Smooth muscle cell (in vitro differentiated cells): ENCODE results near the gene NUP62. TPM values are rescaled to one million over a fixed set of nuclear protein-coding genes. Genes with fewer than 3 reads are reported as not detected.

Experiments used
- DNase-seq: peaks from one replicate; lab custom pipeline; 2025; ENCODE audit not compliant: unreplicated experiment; lab: John Stamatoyannopoulos, UW
- H2AFZ ChIP-seq: fragments of 200-600 bp; sonication (generic); 2 replicates; pipeline ENCODE4 v1.6.0; 2016; ENCODE audit warnings: antibody characterized with exemption, low read depth, mild to moderate bottlenecking
- H3F3A ChIP-seq: fragments of 200-600 bp; sonication (generic); 2 replicates; pipeline ENCODE4 v1.6.0; 2017; ENCODE audit warnings: antibody characterized with exemption, low read depth
- H3K27ac ChIP-seq: fragments of 200-600 bp; sonication (generic); 2 replicates; pipeline ENCODE4 v1.5.1; 2016; ENCODE audit warnings: low read depth, mild to moderate bottlenecking
- H3K27me3 ChIP-seq: fragments of 200-600 bp; sonication (generic); 2 replicates; pipeline ENCODE4 v1.6.1; 2016; ENCODE audit warnings: low read depth, mild to moderate bottlenecking
- H3K36me3 ChIP-seq: fragments of 200-600 bp; sonication (generic); 2 replicates; pipeline ENCODE4 v1.5.1; 2016; ENCODE audit warnings: low read depth
- H3K4me1 ChIP-seq: fragments of 200-600 bp; sonication (generic); 2 replicates; pipeline ENCODE4 v1.5.1; 2016; ENCODE audit warnings: low read depth
- H3K4me2 ChIP-seq: fragments of 200-600 bp; sonication (generic); 2 replicates; pipeline ENCODE4 v1.6.0; 2016; ENCODE audit warnings: mild to moderate bottlenecking
- H3K4me3 ChIP-seq: fragments of 200-600 bp; sonication (generic); 2 replicates; pipeline ENCODE4 v1.5.1; 2016; ENCODE audit warnings: mild to moderate bottlenecking
- H3K79me2 ChIP-seq: fragments of 200-600 bp; sonication (generic); 2 replicates; pipeline ENCODE4 v1.6.0; 2016; ENCODE audit warnings: low read depth, mild to moderate bottlenecking
- H3K9ac ChIP-seq: fragments of 200-600 bp; sonication (generic); 2 replicates; pipeline ENCODE4 v1.6.0; 2016; ENCODE audit warnings: low read depth
- H3K9me3 ChIP-seq: fragments of 200-600 bp; sonication (generic); replicated peaks from 2 replicates; pipeline ENCODE4 v1.5.1; 2016; ENCODE audit warnings: low read depth
- H4K20me1 ChIP-seq: fragments of 200-600 bp; sonication (generic); 2 replicates; pipeline ENCODE4 v1.6.0; 2016; ENCODE audit warnings: low read depth
- WGBS: methylation state at CpG from one replicate; pipeline ENCODE4 v1.1.7; 2016; ENCODE audit warnings: low lambda C conversion rate; 5-methylcytosine and 5-hydroxymethylcytosine counted together
- polyA plus RNA-seq: library from polyadenylated mRNA; unstranded; fragments of >200 nt; fragmentation: Nextera tagmentation; extraction: Ambion mirVana; gene quantifications from 2 replicates; pipeline ENCODE4 v1.2.1, GENCODE V29; 2016
- total RNA-seq: library from RNA; depleted of rRNA; stranded (reverse); fragments of >200 nt; gene quantifications from 2 replicates; pipeline ENCODE4 v1.2.3, GENCODE V29; 2014
- TF ChIP-seq, protein P1 (sequence below): fragments of 200-600 bp; sonication (generic); IDR thresholded peaks from 2 replicates; pipeline ENCODE4 v1.5.1; 2017; ENCODE audit warnings: borderline replicate concordance, mild to moderate bottlenecking, antibody characterized with exemption; ENCODE audit not compliant: insufficient read depth, poor library complexity, severe bottlenecking

The NUP62 gene
- total and polyA plus RNA-seq, 2 experiments from 2014 or later: 24.2 to 29.5 TPM

- 95% methylated on average over 10 of the region's 10 CpGs for WGBS
- no peak overlapping the region for H2AFZ ChIP-seq
- peaks cover 5% of the 10 kb centered on the region for H4K20me1 ChIP-seq
- TF ChIP-seq, protein P1, sequence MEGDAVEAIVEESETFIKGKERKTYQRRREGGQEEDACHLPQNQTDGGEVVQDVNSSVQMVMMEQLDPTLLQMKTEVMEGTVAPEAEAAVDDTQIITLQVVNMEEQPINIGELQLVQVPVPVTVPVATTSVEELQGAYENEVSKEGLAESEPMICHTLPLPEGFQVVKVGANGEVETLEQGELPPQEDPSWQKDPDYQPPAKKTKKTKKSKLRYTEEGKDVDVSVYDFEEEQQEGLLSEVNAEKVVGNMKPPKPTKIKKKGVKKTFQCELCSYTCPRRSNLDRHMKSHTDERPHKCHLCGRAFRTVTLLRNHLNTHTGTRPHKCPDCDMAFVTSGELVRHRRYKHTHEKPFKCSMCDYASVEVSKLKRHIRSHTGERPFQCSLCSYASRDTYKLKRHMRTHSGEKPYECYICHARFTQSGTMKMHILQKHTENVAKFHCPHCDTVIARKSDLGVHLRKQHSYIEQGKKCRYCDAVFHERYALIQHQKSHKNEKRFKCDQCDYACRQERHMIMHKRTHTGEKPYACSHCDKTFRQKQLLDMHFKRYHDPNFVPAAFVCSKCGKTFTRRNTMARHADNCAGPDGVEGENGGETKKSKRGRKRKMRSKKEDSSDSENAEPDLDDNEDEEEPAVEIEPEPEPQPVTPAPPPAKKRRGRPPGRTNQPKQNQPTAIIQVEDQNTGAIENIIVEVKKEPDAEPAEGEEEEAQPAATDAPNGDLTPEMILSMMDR: no peak
- H3K4me3 ChIP-seq: no peak overlapping the region
- no peak overlapping the region for H3K4me2 ChIP-seq
- H3K4me1 ChIP-seq: peaks cover 10% of the 10 kb centered on the region
- H3K79me2 ChIP-seq: peaks cover 10% of the 10 kb centered on the region
- H3K36me3 ChIP-seq: peaks cover 5% of the 10 kb centered on the region
- no peak overlapping the region for H3K27ac ChIP-seq
- no peaks in the 10 kb centered on the region for H3K27me3 ChIP-seq
- H3K9ac ChIP-seq: no peak overlapping the region
- DNase-seq: no peak
- peaks cover 3% of the 10 kb centered on the region for H3F3A ChIP-seq
- no peaks in the 10 kb centered on the region for H3K9me3 ChIP-seq
Observed at GRCh38 chr19:49880162-49880869, 49.0 kb downstream of the NUP62 start.

DNA sequence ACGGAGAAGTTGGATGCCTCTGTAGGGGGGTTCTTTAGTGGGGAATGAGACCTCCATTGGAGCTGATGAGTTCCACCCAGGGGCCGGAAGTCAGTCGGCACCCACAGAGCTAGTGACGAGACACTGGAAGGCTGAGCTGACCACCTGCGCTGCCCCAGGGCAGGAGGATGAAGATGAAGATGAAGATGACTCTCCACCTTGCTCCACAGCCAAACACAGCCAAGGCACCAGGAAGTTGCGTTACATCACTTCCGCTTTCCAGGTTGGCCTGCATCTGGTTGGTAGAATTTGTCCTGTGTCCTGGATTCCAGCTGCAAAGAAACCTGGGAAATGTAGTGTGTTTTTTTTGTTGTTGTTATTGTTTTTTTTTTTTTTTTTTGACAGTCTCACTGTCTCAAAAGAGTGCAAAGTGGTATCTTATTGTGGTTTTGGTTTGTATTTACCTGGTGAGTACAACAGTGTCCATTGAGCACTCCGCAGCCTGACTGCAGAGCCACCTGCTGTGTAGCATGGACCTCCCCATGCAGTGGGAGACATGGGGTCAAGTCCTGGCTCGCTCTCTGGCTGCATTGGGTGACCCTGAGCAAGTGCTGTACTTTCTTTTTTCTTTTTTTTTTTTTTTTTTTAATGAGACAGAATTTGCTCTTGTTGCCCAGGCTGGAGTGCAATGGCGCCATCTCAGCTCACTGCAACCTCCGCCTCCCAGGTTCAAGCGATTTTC lies 49.9 kb downstream of the NUP62 start:
- Histone ChIP-seq H3K9ac (no peak overlapping the region), H3K79me2 (peaks cover 20% of the 10 kb centered on the region), H4K20me1 (peaks cover 5% of the 10 kb centered on the region), H3K4me3 (no peak overlapping the region), H2AFZ (no peak overlapping the region), H3K4me2 (no peak overlapping the region), H3K27ac (no peak overlapping the region), H3K9me3 (no peaks in the 10 kb centered on the region), H3K4me1 (peaks cover 12% of the 10 kb centered on the region), H3K27me3 (no peaks in the 10 kb centered on the region), H3K36me3 (peaks cover 5% of the 10 kb centered on the region), H3F3A (peaks cover 3% of the 10 kb centered on the region)
- TF ChIP-seq, protein P1: no peak
- DNase-seq: no peak
- WGBS: 95% methylated on average over 12 of the region's 12 CpGs

- Histone ChIP-seq H3K9me3 (no peaks in the 10 kb centered on the region), H3K4me2 (peak overlapping the region; percentile 94), H3K27me3 (no peaks in the 10 kb centered on the region), H3K36me3 (peaks cover 5% of the 10 kb centered on the region), H2AFZ (no peak overlapping the region), H3K4me3 (peak overlapping the region; percentile 72), H4K20me1 (peaks cover 5% of the 10 kb centered on the region), H3K9ac (peak overlapping the region; percentile 95), H3F3A (peaks cover 3% of the 10 kb centered on the region), H3K27ac (peak overlapping the region; percentile 96), H3K4me1 (peaks cover 12% of the 10 kb centered on the region), H3K79me2 (peaks cover 25% of the 10 kb centered on the region)
- 92% methylated on average over 9 of the region's 9 CpGs for WGBS
- TF ChIP-seq, protein P1: no peak
- DNase-seq: no peak
Observed at GRCh38 chr19:49878744-49879070, 50.6 kb downstream of the NUP62 start.
